Measurements from ENCODE around the gene SCCPDH.
"Not testable (repeated sequence)": the region's sequence is repeated elsewhere in the genome, so short reads cannot be mapped to it uniquely, and the experiment has no call there.

The SCCPDH gene

GRCh38 chr1:246708166-246708565 is 16.0 kb upstream of the SCCPDH start:
- DNase-seq: no peak

GRCh38 chr1:246709196-246709595 is 15.0 kb upstream of the SCCPDH start:
- no peak for DNase-seq

- DNase-seq: no peak
Measured at GRCh38 chr1:246709835-246710234, 14.4 kb upstream of the SCCPDH start.

GRCh38 chr1:246711548-246712003 is 12.6 kb upstream of the SCCPDH start:
- DNase-seq: no peak

GRCh38 chr1:246712428-246712827 is 11.8 kb upstream of the SCCPDH start:
- not testable (repeated sequence) for DNase-seq

GRCh38 chr1:246719361-246719760 is 4.8 kb upstream of the SCCPDH start:
- not testable (repeated sequence) for DNase-seq

GRCh38 chr1:246720814-246721213 is 3.4 kb upstream of the SCCPDH start:
- DNase-seq: not testable (repeated sequence)

GRCh38 chr1:246722720-246723119 is 1.5 kb upstream of the SCCPDH start:
- DNase-seq: no peak

- peak; percentile 3 for DNase-seq
Measured at GRCh38 chr1:246724731-246725095, 504 bp downstream of the SCCPDH start.

GRCh38 chr1:246725191-246725590 is 982 bp downstream of the SCCPDH start:
- no peak for DNase-seq

- DNase-seq: no peak
Measured at GRCh38 chr1:246726255-246726679, 2.1 kb downstream of the SCCPDH start.

GRCh38 chr1:246726881-246727280 is 2.7 kb downstream of the SCCPDH start:
- DNase-seq: no peak

GRCh38 chr1:246727594-246727993 is 3.4 kb downstream of the SCCPDH start:
- no peak for DNase-seq

- DNase-seq: no peak
Measured at GRCh38 chr1:246728311-246728710, 4.1 kb downstream of the SCCPDH start.

- not testable (repeated sequence) for DNase-seq
Measured at GRCh38 chr1:246729040-246729439, 4.8 kb downstream of the SCCPDH start.

GRCh38 chr1:246730839-246731238 is 6.6 kb downstream of the SCCPDH start:
- DNase-seq: no peak

GRCh38 chr1:246731873-246732272 is 7.7 kb downstream of the SCCPDH start:
- DNase-seq: not testable (repeated sequence)

- DNase-seq: no peak
Measured at GRCh38 chr1:246733704-246734103, 9.5 kb downstream of the SCCPDH start.

- no peak for DNase-seq
Measured at GRCh38 chr1:246734866-246735265, 10.7 kb downstream of the SCCPDH start.

- no peak for DNase-seq
Measured at GRCh38 chr1:246735735-246736134, 11.5 kb downstream of the SCCPDH start.

GRCh38 chr1:246742396-246742795 is 18.2 kb downstream of the SCCPDH start:
- DNase-seq: no peak

- DNase-seq: not testable (repeated sequence)
Measured at GRCh38 chr1:246746155-246746554, 21.9 kb downstream of the SCCPDH start.

- no peak for DNase-seq
Measured at GRCh38 chr1:246748006-246748405, 23.8 kb downstream of the SCCPDH start.

GRCh38 chr1:246748867-246749266 is 24.7 kb downstream of the SCCPDH start:
- no peak for DNase-seq

- DNase-seq: no peak
Measured at GRCh38 chr1:246750752-246751151, 26.5 kb downstream of the SCCPDH start.

All from activated T-cell treated with anti-CD3 and anti-CD28 coated beads for 4 hours (primary cell).